HL-60/S4 treated with phorbol 12-myristate 13-acetate at 8.2 ng/mL for 4 days and 3 days (cell line): ENCODE measurements around the gene ZNF341.
"Not testable (repeated sequence)": the region's sequence is repeated elsewhere in the genome, so short reads cannot be mapped to it uniquely, and the experiment has no call there.

ENCODE experiments used
- in situ Hi-C: fragments of 300-500 bp; cut with MboI; formaldehyde crosslinking; loops from 2 replicates; pipeline ENCODE4 v1.15.0; 2022; ENCODE audit warnings: low sequenced_read_pairs

ZNF341 gene

GRCh38 chr20:33731693-33732165 is at the start of gene ZNF341:
ZNF341 (plus strand) TSS chr20:33731996; CDS start chr20:33732022, 26 bp downstream.
- in situ Hi-C loops = no loop called here

DNA sequence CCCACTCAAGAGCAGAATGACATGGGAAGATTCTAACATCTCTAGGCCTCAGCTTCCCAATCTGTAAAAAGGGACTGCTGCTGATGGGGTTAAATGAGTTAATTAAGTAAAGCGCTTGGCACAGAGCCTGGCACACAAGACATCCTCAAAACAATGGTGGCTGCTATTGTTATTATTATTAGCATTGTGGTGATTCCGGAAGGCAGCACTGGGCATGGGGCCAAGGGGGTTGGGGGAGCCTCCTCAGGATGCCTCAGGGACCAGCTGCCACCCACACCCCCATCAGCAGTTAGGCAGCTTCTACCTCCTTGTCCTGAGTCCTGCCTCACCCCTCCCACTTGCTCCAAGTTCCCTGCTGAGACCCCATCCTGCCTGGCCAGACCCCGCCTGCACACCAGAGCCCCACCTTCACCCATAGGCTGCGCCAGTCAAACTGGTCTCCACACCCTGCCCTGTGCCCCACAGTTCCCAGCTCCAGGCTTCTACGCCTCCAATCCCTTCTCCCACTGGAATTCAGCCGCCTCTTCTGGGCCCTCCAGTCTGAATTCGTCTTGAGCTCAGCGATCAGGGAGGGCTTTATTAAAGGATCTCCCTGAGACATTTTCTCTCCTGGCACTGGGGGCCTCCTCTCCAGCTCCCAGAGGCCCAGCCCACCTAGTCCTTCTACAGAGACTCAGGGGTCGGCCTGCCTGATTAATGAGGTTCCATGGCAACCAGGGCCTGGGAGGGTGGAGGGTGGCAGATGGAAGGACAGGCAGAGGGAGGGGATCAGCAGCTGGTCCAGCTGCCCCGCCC is 47.1 kb upstream of the ZNF341 start:
- in situ Hi-C loops = no loop called here

DNA sequence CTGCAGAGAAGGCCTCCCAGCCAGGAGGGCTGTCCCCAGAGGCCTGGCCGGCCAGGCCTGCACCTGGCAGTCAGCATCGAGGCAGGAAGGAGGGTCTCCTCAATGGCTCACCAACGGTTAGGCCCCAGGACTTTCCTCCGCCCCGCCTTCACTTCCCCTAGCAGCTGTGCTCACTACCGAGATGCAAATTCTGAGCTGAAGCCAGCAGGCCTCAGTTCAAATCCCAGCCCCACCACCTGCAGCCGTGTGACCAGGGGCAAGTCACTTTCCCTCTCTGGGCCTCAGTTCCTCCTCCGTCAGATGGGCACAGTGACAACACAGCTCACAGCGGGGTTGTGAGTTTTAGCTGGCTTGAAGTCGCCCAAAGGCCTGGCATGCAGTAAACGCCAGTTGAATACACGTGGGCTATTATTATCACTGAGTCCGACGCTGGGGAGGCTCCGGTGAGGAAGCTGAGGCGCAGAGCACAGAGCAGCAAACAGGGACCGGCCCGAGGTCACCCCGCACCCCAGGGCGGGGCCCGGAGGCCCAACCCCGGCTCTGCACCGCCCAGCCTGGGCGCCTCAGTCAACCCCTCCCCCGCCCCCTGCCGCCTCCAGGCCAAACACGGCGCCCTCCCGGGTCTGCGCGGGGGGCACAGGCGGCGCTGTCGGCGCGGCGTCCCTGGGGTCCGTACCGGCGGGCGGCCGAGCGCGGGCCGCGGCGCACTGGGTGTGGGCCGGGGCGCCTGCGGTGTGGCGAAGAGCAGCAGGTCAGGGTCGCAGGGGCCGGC is 46.3 kb upstream of the ZNF341 start:
- in situ Hi-C loops = no loop called here

- in situ Hi-C loops = no loop called here
Measured at GRCh38 chr20:33686100-33686983, 45.5 kb upstream of the ZNF341 start, which contains the start of gene E2F1. E2F1 (minus strand) TSS chr20:33686385; CDS start chr20:33686264, 121 bp downstream.

DNA sequence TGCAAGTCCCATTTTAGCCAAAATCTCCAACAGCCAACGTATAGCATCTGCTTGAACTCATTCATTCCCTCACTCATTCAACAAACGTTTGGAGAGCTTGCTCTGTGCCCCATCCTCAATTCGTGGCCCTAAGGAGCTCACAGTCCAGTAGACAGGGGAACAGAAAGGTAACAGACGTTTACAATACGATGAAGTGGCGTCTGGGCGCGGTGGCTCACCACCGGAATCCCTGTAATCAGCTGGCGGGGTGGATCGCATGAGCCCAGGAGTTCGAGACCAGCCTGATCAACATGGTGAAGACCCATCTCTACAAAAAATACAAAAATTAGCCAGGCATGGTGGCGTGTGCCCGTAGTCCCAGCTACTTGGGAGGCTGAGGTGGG is 44.8 kb upstream of the ZNF341 start:
- in situ Hi-C loops = no loop called here

DNA sequence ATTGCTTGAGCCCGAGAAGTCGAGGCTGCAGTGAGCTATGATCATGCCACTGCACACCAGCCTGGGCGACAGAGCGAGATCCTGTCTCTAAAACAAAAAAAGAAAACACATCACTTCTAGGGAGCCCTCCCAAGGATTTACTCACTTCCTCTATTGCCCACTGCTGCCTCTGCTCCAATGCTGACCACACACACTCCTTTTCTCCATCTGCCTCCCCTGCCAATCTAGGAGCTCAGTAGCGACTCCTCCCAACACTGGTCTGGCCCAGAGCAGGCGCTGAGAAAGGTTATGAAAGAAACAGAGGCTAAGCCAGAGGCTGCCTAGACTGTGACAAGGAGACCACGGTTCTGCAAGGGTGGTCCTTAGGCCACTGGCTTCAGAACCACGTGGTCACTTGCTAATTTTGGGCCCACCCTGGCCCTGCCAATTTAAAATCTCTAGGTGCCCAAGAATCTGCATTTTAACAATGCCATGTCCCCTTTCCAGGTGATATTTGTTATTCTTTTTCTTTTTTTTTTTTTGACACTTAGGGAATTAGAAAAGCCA is 44.4 kb upstream of the ZNF341 start:
- in situ Hi-C loops = no loop called here

DNA sequence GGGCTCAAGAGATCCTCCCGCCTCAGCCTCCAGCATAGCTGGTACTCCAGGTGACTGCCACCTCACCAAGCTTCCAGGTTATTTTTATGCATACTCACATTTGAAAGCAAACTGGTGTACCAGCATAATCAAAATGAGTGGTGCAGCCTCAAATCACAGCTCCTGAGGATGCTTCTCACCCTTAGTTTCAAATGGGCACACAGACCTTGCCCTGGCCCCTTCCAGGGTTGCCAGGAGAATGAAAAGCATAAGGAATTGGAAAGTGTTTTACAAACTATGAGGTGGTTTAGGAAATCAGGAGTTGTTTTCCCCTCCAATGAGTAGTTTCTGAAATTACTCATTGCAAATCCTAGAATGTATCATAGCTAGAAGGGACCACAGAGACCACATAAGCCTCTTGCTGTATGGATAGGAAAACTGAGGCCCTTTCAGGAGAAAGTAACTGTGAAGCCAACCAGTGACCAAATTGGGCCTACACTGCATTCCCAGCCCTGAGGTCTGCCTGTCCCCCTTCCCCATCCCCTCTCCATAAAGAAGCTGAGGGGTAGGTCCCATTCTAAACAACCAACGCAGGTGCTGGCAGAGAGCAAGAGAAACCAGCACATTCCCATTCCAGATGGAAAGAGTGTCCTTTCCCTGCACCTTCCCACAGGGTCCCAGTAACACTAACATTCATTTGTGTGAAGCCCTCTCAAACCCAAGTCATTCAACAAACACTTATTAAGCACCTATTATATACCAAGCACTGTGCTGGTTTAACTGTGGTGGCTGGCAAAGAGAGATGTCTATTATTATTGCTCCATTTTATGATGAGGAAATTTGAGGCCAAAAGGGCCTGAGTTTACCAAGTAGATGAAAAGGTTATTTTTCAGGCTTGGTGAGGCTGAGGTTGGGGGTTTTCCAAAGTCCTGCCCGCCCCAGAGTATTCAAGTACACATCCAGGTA is 43.5 kb upstream of the ZNF341 start:
- in situ Hi-C loops = no loop called here

GRCh38 chr20:33688938-33689424 is 42.8 kb upstream of the ZNF341 start:
- in situ Hi-C loops = no loop called here

DNA sequence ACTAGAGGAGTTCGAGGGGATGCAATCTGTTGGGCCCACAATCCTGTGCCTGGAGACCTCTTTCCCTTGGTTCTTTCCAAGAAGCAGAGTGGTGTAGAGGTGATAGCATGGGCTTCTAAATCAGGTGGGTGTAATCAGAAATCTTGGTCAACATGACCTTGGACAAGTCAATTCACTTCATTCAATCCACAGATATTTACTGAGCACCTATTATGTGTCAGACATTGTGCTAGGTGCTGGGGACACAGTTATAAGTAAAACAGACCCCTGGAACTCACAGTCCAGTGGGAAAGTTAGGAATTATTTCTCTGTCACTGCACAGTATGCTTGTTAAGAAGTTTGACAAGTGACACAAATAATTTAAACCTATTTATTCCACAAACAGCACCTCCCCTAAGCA is 42.3 kb upstream of the ZNF341 start:
- in situ Hi-C loops = no loop called here

DNA sequence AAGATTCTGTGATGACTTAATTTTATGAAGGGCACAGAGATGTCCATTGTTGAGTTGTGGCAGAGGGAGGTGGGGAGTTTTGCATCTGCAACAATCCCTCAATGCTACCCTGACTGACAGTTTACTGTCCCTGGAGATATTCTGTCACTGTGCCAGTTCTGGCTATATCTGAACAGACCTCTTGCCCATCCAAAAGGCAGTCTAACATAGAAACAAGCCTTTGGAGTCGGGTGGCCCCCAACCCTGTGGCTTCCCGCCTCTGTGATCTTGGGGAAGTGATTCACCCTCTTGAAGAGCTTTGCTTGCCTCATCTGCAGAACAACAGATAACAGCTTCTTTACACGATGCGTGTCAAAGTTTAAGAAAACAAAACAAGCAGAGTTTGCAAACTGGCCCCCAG is 41.8 kb upstream of the ZNF341 start:
- in situ Hi-C loops = no loop called here

DNA sequence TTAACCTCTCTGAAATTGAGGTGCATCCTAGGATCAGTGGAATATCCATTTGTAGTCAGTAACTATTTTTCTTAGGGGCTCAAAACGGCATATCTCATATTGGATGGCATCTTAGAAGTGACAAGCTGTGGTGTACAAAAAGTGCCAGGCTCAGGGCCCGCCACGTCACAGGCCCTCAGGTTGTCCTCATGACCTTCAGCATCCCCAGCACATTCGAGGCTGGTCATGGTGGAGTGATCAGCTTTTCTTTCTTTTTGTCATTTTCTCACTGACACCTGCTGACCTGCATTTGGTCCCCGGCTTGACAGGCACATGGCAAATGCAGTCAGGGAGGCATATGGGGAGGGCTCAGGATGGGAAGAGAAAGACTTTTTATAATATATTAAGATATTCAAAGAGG is 38.5 kb upstream of the ZNF341 start:
- in situ Hi-C loops = no loop called here

- in situ Hi-C loops = no loop called here
Measured at GRCh38 chr20:33693741-33694638, 37.8 kb upstream of the ZNF341 start.

GRCh38 chr20:33694639-33695012 is 37.2 kb upstream of the ZNF341 start:
- in situ Hi-C loops = no loop called here

DNA sequence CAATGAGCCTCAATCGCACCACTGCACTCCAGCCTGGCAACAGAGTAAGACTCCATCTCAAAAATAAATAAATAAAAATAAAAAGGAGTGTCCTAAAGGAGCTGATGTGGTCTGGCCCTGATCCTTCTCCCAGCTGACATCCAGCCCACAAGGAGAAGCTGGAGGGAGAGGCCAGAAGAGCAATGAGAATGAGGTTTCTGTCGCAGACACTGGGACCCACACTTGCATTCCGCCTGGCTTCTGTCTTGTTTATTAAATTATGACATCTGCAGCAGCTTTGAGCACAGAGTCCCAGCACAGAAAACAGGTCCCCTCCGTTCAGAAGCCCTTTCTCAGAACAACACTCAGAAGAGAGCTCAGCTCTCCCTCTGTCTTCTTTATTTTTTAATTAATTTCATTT is 35.3 kb upstream of the ZNF341 start:
- in situ Hi-C loops = no loop called here

DNA sequence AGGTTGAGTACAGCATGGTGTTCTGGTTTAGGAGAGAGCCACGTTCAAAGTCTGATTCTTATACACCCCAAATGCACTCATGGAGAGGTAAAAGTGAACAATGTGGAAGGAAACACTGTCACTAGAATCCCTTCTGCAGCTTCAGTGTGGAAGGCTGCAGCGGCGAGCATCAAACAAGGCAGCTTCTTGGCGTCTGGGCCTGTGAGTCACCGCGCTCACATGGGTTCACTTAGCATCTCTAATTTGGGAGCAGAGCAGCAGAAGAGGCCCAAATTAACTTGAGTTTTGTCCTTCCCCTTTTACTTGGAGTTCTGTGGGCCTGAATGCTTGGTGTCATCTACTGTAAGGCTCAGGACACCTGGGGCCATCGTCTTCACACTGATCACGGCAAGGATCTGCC is 34.7 kb upstream of the ZNF341 start:
- in situ Hi-C loops = no loop called here

DNA sequence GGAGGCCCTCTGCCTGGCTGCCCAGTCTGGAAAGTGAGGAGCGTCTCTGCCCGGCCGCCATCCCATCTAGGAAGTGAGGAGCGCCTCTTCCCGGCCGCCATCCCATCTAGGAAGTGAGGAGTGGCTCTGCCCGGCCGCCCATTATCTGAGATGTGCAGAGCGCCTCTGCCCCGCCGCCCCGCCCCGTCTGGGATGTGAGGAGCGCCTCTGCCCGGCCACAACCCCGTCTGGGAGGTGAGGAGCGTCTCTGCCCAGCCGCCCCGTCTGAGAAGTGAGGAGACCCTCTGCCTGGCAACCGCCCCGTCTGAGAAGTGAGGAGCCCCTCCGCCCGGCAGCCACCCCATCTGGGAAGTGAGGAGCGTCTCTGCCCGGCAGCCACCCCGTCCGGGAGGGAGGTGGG is 32.8 kb upstream of the ZNF341 start:
- in situ Hi-C loops = not testable (repeated sequence)

GRCh38 chr20:33700696-33701441 is 30.9 kb upstream of the ZNF341 start:
- in situ Hi-C loops = not testable (repeated sequence)
